HCT116 (cell line): ENCODE measurements around the gene CHAF1B. TPM values are rescaled to one million over a fixed set of nuclear protein-coding genes. Genes with fewer than 3 reads are reported as not detected.

Experiments
- ATAC-seq: fragments of 200-7000 bp; cut with Tn5 transposase; 2 replicates; pipeline ENCODE4 v1.9.1; 2020; ENCODE audit warnings: mild to moderate bottlenecking, moderate library complexity
- Bru-seq: library from RNA; stranded (reverse); fragments of 400-500 nt; gene quantifications from one replicate; lab custom pipeline; 2021; lab: Mats Ljungman, UMichigan
- BruChase-seq, 2 experiments: library from RNA; stranded (reverse); fragments of 400-500 nt; gene quantifications; one replicate each; lab custom pipeline; 2021; lab: Mats Ljungman, UMichigan
- BruUV-seq: library from RNA; stranded (reverse); fragments of 400-500 nt; replicated peaks from 2 replicates; lab custom pipeline; 2021; lab: Mats Ljungman, UMichigan
- CTCF ChIA-PET: fragments of 300-600 bp; sonication (Branson Sonifier 250); formaldehyde crosslinking; loops from one replicate; lab custom pipeline; 2021; ENCODE audit warnings: antibody characterized with exemption; lab: Charles Lee
- POLR2A ChIA-PET: fragments of 300-600, 350-600 bp; sonication (Branson Sonifier 250); formaldehyde crosslinking; loops from one replicate; lab custom pipeline; 2021; ENCODE audit warnings: antibody characterized with exemption; lab: Charles Lee
- RAD21 ChIA-PET, 2 experiments: fragments of 300-600 bp; sonication (Branson Sonifier 250); formaldehyde crosslinking; loops; one replicate each; lab custom pipeline; 2023; ENCODE audit warnings: low total read pairs in 2 of 2; ENCODE audit not compliant: uncharacterized antibody in 2 of 2, unreplicated experiment in 2 of 2, low non-redundant PET in 1 of 2; lab: Charles Lee
- DNase-seq: peaks from one replicate; pipeline ENCODE4 v3.0.0-alpha.2; 2010; ENCODE audit warnings: low read depth, low spot score
- H2AFZ ChIP-seq: fragments of 200-600 bp; shearing (Covaris generic), sonication (generic); 2 replicates; pipeline ENCODE4 v1.6.1; 2017; ENCODE audit warnings: low read depth, mixed run types, mixed read lengths, antibody characterized with exemption, low read length; ENCODE audit not compliant: poor library complexity, severe bottlenecking
- H3K27ac ChIP-seq: 2 replicates; pipeline ENCODE4 v1.5.1; 2012; ENCODE audit warnings: low read depth, low read length
- H3K27me3 ChIP-seq: fragments of 200-600 bp; sonication (generic); 2 replicates; pipeline ENCODE4 v1.6.1; 2016; ENCODE audit warnings: mixed run types, low read length, mixed read lengths; ENCODE audit not compliant: insufficient read depth
- H3K36me3 ChIP-seq, 2 experiments: fragments of 200-500 bp in 1 of 2; fragments of 200-600 bp in 1 of 2; sonication (Bioruptor generic) in 1 of 2; sonication (generic) in 1 of 2; 2 replicates each; pipeline versions ENCODE4 v1.5.1 to v1.6.1; 2014 to 2016; ENCODE audit warnings: low read length in 2 of 2, inconsistent platforms in 1 of 2, mixed read lengths in 1 of 2, mixed run types in 1 of 2; ENCODE audit not compliant: insufficient read depth in 2 of 2, control insufficient read depth in 1 of 2
- H3K4me1 ChIP-seq, 2 experiments: fragments of 200-600 bp in 1 of 2; sonication (generic) in 1 of 2; 2 replicates each; pipeline versions ENCODE4 v1.5.1 to v1.6.1; 2012 to 2017; ENCODE audit warnings: low read length in 2 of 2, inconsistent platforms in 1 of 2, mild to moderate bottlenecking in 1 of 2, mixed read lengths in 1 of 2, mixed run types in 1 of 2, moderate library complexity in 1 of 2; ENCODE audit not compliant: insufficient read depth in 2 of 2, control insufficient read depth in 1 of 2
- H3K4me2 ChIP-seq: fragments of 200-600 bp; sonication (generic); 2 replicates; pipeline ENCODE4 v1.6.1; 2017; ENCODE audit warnings: mixed run types, low read length, mixed read lengths
- H3K4me3 ChIP-seq, 2 experiments: fragments of 200-600 bp in 1 of 2; sonication (generic) in 1 of 2; replicated peaks in 1 of 2; 2 replicates each; pipeline ENCODE4 v1.5.1; 2011 to 2016; ENCODE audit warnings: low read length in 2 of 2, control low read depth in 1 of 2, low read depth in 1 of 2, mild to moderate bottlenecking in 1 of 2, mixed read lengths in 1 of 2, mixed run types in 1 of 2
- H3K79me2 ChIP-seq: fragments of 200-600 bp; sonication (generic); 2 replicates; pipeline ENCODE4 v1.6.1; 2017; ENCODE audit warnings: mild to moderate bottlenecking, mixed run types, low read length, moderate library complexity, mixed read lengths; ENCODE audit not compliant: insufficient read depth
- H3K9ac ChIP-seq: fragments of 200-600 bp; sonication (generic); 2 replicates; pipeline ENCODE4 v1.6.1; 2016; ENCODE audit warnings: low read length, mixed read lengths
- H3K9me2 ChIP-seq: fragments of 200-600 bp; sonication (generic), shearing (Covaris generic); 2 replicates; pipeline ENCODE4 v1.6.1; 2017; ENCODE audit warnings: mixed run types, mild to moderate bottlenecking, moderate library complexity; ENCODE audit not compliant: insufficient read depth
- H3K9me3 ChIP-seq, 2 experiments: fragments of 200-500 bp in 1 of 2; fragments of 200-600 bp in 1 of 2; sonication (Bioruptor generic) in 1 of 2; sonication (generic) in 1 of 2; 2 replicates each; pipeline ENCODE4 v1.6.1; 2014 to 2017; ENCODE audit warnings: low read length in 2 of 2, mixed read lengths in 2 of 2, inconsistent platforms in 1 of 2, low read depth in 1 of 2, mild to moderate bottlenecking in 1 of 2, mixed run types in 1 of 2, moderate library complexity in 1 of 2; ENCODE audit not compliant: control insufficient read depth in 1 of 2, insufficient read depth in 1 of 2
- H4K20me1 ChIP-seq: fragments of 200-600 bp; sonication (generic), shearing (Covaris generic); 2 replicates; pipeline ENCODE4 v1.6.1; 2017; ENCODE audit warnings: mixed run types, mild to moderate bottlenecking, moderate library complexity; ENCODE audit not compliant: insufficient read depth
- CBX3 ChIP-seq: IDR thresholded peaks from 2 replicates; pipeline ENCODE4 v1.6.1; 2012; ENCODE audit warnings: low read depth
- CEBPB ChIP-seq: IDR thresholded peaks from 2 replicates; pipeline ENCODE4 v1.6.1; 2012; ENCODE audit warnings: low read depth
- EGR1 ChIP-seq: IDR thresholded peaks from 2 replicates; pipeline ENCODE4 v1.6.1; 2012; ENCODE audit warnings: low read depth
- ELF1 ChIP-seq: IDR thresholded peaks from 2 replicates; pipeline ENCODE4 v1.6.1; 2012; ENCODE audit warnings: low read depth, borderline replicate concordance
- EZH2 ChIP-seq: fragments of 200-600 bp; sonication (generic); IDR thresholded peaks from 2 replicates; pipeline ENCODE4 v1.6.1; 2017; ENCODE audit warnings: antibody characterized with exemption, mixed run types
- FOSL1 ChIP-seq: IDR thresholded peaks from 2 replicates; pipeline ENCODE4 v1.6.1; 2012; ENCODE audit warnings: low read depth
- JUND ChIP-seq: IDR thresholded peaks from 2 replicates; pipeline ENCODE4 v1.6.1; 2012
- POLR2A ChIP-seq: IDR thresholded peaks from 2 replicates; pipeline ENCODE4 v1.7.0; 2011; ENCODE audit warnings: borderline replicate concordance; ENCODE audit not compliant: insufficient read depth, insufficient read length; ENCODE audit errors: extremely low read depth
- POLR2AphosphoS5 ChIP-seq: IDR thresholded peaks from 2 replicates; pipeline ENCODE4 v1.6.1; 2011; ENCODE audit warnings: mild to moderate bottlenecking, low read depth, low read length, moderate library complexity
- RAD21 ChIP-seq: IDR thresholded peaks from 2 replicates; pipeline ENCODE4 v1.6.1; 2012; ENCODE audit warnings: low read depth, mild to moderate bottlenecking
- SIN3A ChIP-seq: IDR thresholded peaks from 2 replicates; pipeline ENCODE4 v1.6.1; 2012; ENCODE audit warnings: low read depth
- SP1 ChIP-seq: IDR thresholded peaks from 2 replicates; pipeline ENCODE4 v1.6.1; 2012; ENCODE audit warnings: low read depth
- SRF ChIP-seq: IDR thresholded peaks from 2 replicates; pipeline ENCODE4 v1.6.1; 2012; ENCODE audit warnings: low read depth
- TCF7L2 ChIP-seq: IDR thresholded peaks from 2 replicates; pipeline ENCODE4 v1.7.0; 2011; ENCODE audit warnings: borderline replicate concordance, inconsistent platforms; ENCODE audit not compliant: insufficient read depth, insufficient read length; ENCODE audit errors: extremely low read depth
- ZFX ChIP-seq: fragments of 450-650 bp; IDR thresholded peaks from 2 replicates; pipeline ENCODE4 v1.6.1; 2017
- ZNF274 ChIP-seq: fragments of 200-500 bp; sonication (Bioruptor generic); IDR thresholded peaks from 2 replicates; pipeline ENCODE4 v1.6.1; 2014; ENCODE audit warnings: mild to moderate bottlenecking, low read depth, low read length, inconsistent platforms
- intact Hi-C: fragments of 100-400 bp; cut with micrococcal nuclease; formaldehyde crosslinking; loops from 2 replicates; pipeline ENCODE4 v1.10.0; 2022
- long read RNA-seq: library from polyadenylated mRNA; unstranded; transcript quantifications from one replicate; pipeline ENCODE4 v2.0.0, GENCODE V29; 2021; ENCODE audit not compliant: unreplicated experiment
- polyA plus RNA-seq: library from polyadenylated mRNA; unstranded; fragments of >200 nt; gene quantifications from 2 replicates; pipeline ENCODE4 v1.2.1, GENCODE V29; 2012; ENCODE audit warnings: missing spikeins
- total RNA-seq: library from RNA; stranded (reverse); gene quantifications from one replicate; pipeline ENCODE4 v1.2.1, GENCODE V29; 2021; ENCODE audit not compliant: unreplicated experiment
- TF ChIP-seq, protein P1 (sequence below), 3 experiments: fragments of 200-600 bp in 1 of 3; sonication (generic) in 1 of 3; IDR thresholded peaks in 2 of 3; conservative IDR thresholded peaks in 1 of 3; 2 replicates each; pipeline ENCODE4 v1.5.1; 2012 to 2017; ENCODE audit warnings: low read depth in 2 of 3, low read length in 2 of 3, antibody characterized with exemption in 1 of 3, borderline replicate concordance in 1 of 3, control low read depth in 1 of 3, mild to moderate bottlenecking in 1 of 3, mixed read lengths in 1 of 3, mixed run types in 1 of 3, moderate library complexity in 1 of 3; ENCODE audit not compliant: insufficient read depth in 1 of 3
- TF ChIP-seq, protein P2 (sequence below): IDR thresholded peaks from 2 replicates; pipeline ENCODE4 v1.6.1; 2012
- TF ChIP-seq, protein P3 (sequence below): IDR thresholded peaks from 2 replicates; pipeline ENCODE4 v1.6.1; 2012; ENCODE audit warnings: low read depth
- TF ChIP-seq, protein P4 (sequence below): IDR thresholded peaks from 2 replicates; pipeline ENCODE4 v1.6.1; 2012

The CHAF1B gene
- total RNA-seq = 26.1 TPM
- 5.8 and 10.2 TPM in 2 replicates for polyA plus RNA-seq
- Bru-seq, nascent RNA = percentile 66 among the genes with signal in this experiment
- percentile 74 among the genes with signal in this experiment for BruChase-seq, experiment 1, labeled RNA remaining after a 6-hour chase
- BruChase-seq, experiment 2, labeled RNA remaining after a 2-hour chase = percentile 66 among the genes with signal in this experiment
- long read RNA-seq, full-length matches to known transcripts = 49 of 80 reads
- long read RNA-seq, partial matches to known transcripts = 13 of 80 reads
- long read RNA-seq, other reads (novel, unspliced or antisense) = 18 of 80 reads

DNA sequence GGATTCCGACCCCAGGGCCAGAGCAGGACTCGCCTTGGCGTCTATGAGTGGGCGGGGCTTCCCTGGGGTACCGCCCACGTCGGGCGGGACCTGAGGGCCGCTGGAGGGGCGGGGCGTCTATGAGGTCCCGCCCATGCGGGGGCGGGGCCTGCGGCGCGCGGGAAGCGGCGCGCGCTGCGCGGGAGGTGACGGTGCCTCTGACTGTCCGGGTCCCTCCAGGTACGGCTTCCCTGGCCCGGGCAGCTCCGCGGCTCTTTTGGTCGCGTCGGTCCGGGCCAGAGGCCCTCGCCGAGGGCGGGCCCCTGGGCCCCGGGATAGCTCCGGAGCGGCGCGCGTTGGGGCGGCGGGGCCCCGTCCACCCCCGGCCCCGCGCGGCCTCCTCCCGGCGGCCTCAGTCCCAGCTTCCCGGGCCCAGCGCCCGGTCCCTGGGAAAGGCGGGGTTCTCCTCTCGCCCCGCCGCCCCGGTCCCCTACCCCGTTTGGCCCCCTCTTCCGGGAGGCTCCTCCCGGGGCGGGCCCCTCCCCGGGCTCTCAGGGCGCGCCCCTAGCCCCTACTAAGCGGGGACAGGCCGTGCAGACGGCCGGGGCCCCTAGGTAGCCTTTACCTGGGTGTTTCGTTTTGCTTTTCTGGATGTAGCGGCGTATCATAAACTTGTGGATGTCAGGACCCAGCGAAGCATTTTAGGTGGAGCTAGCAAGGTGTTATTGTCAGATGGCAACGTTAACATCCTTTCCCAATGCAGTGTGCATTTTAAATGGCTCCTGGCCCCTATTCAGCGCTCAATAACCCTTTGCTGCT lies at the start of gene CHAF1B:
Gene CHAF1B (plus strand): TSS at position 160 of the 798 bp plus-strand sequence. CDS start 745 bp downstream, outside the sequence.
- DNase-seq (peak; percentile 51), ATAC-seq (peak; percentile 96)
- Histone ChIP-seq H3K36me3 (peaks cover 0 to 5% of the 10 kb centered on the region in 2 experiments; a peak in 1 of 4 replicates), H3K9me3 (no peaks in the 10 kb centered on the region), H3K27me3 (no peaks in the 10 kb centered on the region), H3K4me2 (peak within 1 kb of the TSS; percentile 83), H3K4me3 (peak within 1 kb of the TSS; percentile 78 to 83), H3K27ac (peak within 1 kb of the TSS; percentile 61), H3K79me2 (peaks cover 24% of the 10 kb centered on the region), H4K20me1 (no peaks in the 10 kb centered on the region), H3K4me1 (peaks cover 20 to 25% of the 10 kb centered on the region in 2 experiments), H3K9me2 (no peaks in the 10 kb centered on the region), H2AFZ (peak within 1 kb of the TSS; percentile 65), H3K9ac (peak within 1 kb of the TSS; percentile 96)
- BruUV-seq = no TSS peak
- TF ChIP-seq FOSL1 = no peak
- TF ChIP-seq SIN3A = no peak
- TF ChIP-seq ELF1 = no peak
- TF ChIP-seq ZFX = peak; percentile 92
- peak; percentile 72 for TF ChIP-seq POLR2A
- TF ChIP-seq, protein P1, sequence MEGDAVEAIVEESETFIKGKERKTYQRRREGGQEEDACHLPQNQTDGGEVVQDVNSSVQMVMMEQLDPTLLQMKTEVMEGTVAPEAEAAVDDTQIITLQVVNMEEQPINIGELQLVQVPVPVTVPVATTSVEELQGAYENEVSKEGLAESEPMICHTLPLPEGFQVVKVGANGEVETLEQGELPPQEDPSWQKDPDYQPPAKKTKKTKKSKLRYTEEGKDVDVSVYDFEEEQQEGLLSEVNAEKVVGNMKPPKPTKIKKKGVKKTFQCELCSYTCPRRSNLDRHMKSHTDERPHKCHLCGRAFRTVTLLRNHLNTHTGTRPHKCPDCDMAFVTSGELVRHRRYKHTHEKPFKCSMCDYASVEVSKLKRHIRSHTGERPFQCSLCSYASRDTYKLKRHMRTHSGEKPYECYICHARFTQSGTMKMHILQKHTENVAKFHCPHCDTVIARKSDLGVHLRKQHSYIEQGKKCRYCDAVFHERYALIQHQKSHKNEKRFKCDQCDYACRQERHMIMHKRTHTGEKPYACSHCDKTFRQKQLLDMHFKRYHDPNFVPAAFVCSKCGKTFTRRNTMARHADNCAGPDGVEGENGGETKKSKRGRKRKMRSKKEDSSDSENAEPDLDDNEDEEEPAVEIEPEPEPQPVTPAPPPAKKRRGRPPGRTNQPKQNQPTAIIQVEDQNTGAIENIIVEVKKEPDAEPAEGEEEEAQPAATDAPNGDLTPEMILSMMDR (IDR thresholded peaks at IDR 0.05 in 2 of 3, conservative IDR thresholded peaks at IDR 0.05 in 1 of 3; ENCODE audit: borderline replicate concordance in 1 of 3, insufficient read depth in 1 of 3, low read depth in 2 of 3, low read length in 2 of 3) = no peak
- TF ChIP-seq CBX3 = no peak
- peak; percentile 88 for TF ChIP-seq EGR1
- TF ChIP-seq, protein P2, sequence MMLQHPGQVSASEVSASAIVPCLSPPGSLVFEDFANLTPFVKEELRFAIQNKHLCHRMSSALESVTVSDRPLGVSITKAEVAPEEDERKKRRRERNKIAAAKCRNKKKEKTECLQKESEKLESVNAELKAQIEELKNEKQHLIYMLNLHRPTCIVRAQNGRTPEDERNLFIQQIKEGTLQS = no peak
- TF ChIP-seq ZNF274 = no peak
- TF ChIP-seq, protein P3, sequence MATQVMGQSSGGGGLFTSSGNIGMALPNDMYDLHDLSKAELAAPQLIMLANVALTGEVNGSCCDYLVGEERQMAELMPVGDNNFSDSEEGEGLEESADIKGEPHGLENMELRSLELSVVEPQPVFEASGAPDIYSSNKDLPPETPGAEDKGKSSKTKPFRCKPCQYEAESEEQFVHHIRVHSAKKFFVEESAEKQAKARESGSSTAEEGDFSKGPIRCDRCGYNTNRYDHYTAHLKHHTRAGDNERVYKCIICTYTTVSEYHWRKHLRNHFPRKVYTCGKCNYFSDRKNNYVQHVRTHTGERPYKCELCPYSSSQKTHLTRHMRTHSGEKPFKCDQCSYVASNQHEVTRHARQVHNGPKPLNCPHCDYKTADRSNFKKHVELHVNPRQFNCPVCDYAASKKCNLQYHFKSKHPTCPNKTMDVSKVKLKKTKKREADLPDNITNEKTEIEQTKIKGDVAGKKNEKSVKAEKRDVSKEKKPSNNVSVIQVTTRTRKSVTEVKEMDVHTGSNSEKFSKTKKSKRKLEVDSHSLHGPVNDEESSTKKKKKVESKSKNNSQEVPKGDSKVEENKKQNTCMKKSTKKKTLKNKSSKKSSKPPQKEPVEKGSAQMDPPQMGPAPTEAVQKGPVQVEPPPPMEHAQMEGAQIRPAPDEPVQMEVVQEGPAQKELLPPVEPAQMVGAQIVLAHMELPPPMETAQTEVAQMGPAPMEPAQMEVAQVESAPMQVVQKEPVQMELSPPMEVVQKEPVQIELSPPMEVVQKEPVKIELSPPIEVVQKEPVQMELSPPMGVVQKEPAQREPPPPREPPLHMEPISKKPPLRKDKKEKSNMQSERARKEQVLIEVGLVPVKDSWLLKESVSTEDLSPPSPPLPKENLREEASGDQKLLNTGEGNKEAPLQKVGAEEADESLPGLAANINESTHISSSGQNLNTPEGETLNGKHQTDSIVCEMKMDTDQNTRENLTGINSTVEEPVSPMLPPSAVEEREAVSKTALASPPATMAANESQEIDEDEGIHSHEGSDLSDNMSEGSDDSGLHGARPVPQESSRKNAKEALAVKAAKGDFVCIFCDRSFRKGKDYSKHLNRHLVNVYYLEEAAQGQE = no peak
- no peak for TF ChIP-seq JUND
- TF ChIP-seq SP1 = peak; percentile 46; the same call in 1 of the 2 replicates
- no peak for TF ChIP-seq RAD21
- TF ChIP-seq EZH2 = no peak
- peak; percentile 71 for TF ChIP-seq POLR2AphosphoS5
- TF ChIP-seq TCF7L2 = peak; percentile 8
- no peak for TF ChIP-seq CEBPB
- no peak for TF ChIP-seq SRF
- TF ChIP-seq, protein P4, sequence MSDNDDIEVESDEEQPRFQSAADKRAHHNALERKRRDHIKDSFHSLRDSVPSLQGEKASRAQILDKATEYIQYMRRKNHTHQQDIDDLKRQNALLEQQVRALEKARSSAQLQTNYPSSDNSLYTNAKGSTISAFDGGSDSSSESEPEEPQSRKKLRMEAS = no peak
- ChIA-PET CTCF (no interaction called here), RAD21 (no interaction called here), POLR2A (no interaction called here)
- intact Hi-C loops = loop anchor here (5.0 kb wide), 1 partner anchor 228 kb away; the partner anchor contains the start of gene DOP1B
